Tibial nerve (tissue), 4 donors: ENCODE data around the gene TTC28. TPM values are rescaled to one million over a fixed set of nuclear protein-coding genes. Genes with fewer than 3 reads are reported as not detected.
"Not testable (repeated sequence)": the region's sequence is repeated elsewhere in the genome, so short reads cannot be mapped to it uniquely, and the experiment has no call there.

Experiments used
- DNase-seq, 2 donors: peaks; one replicate each; pipeline ENCODE4 v3.0.0-alpha.2; 2019; ENCODE audit warnings: low spot score in 2 of 2
- H3K27ac ChIP-seq, 4 donors: fragments of 200-600 bp; sonication (generic) in 3 of 4; one replicate each; pipeline ENCODE4 v1.5.1; 2017 to 2019; ENCODE audit warnings: mild to moderate bottlenecking in 1 of 4
- H3K27me3 ChIP-seq, 2 donors: fragments of 200-600 bp; sonication (generic) in 1 of 2; one replicate each; pipeline versions ENCODE4 v1.5.1 to v1.6.0; 2017 to 2019
- H3K36me3 ChIP-seq, 3 donors: fragments of 200-600 bp; sonication (generic); one replicate each; pipeline ENCODE4 v1.5.1; 2018 to 2019
- H3K4me1 ChIP-seq, 4 donors: fragments of 200-600 bp; sonication (generic) in 3 of 4; one replicate each; pipeline ENCODE4 v1.5.1; 2017 to 2019
- H3K4me3 ChIP-seq, 4 donors: fragments of 200-600 bp; sonication (generic) in 3 of 4; one replicate each; pipeline ENCODE4 v1.5.1; 2017 to 2019; ENCODE audit warnings: mild to moderate bottlenecking in 1 of 4, moderate library complexity in 1 of 4
- H3K9me3 ChIP-seq, 4 donors: fragments of 200-600 bp; sonication (generic) in 3 of 4; one replicate each; pipeline ENCODE4 v1.5.1; 2017 to 2019
- CTCF ChIP-seq, 5 experiments: fragments of 200-600 bp in 3 of 5; fragments of 450-650 bp in 2 of 5; sonication (generic) in 3 of 5; IDR thresholded peaks; one replicate each; pipeline ENCODE4 v1.5.1; 2016 to 2019; ENCODE audit warnings: antibody characterized with exemption in 5 of 5, mild to moderate bottlenecking in 3 of 5, moderate library complexity in 2 of 5
- EP300 ChIP-seq, 2 donors: sonication (generic); formaldehyde crosslinking; IDR thresholded peaks; one replicate each; pipeline ENCODE4 v1.6.1; 2017; ENCODE audit warnings: antibody characterized with exemption in 2 of 2, mild to moderate bottlenecking in 1 of 2
- POLR2A ChIP-seq, 2 donors: fragments of 450-650 bp; IDR thresholded peaks; one replicate each; pipeline ENCODE4 v1.6.1; 2017; ENCODE audit warnings: antibody characterized with exemption in 2 of 2, mild to moderate bottlenecking in 2 of 2, moderate library complexity in 2 of 2
- WGBS, 2 donors: methylation state at CpG; one replicate each; pipeline ENCODE4 v1.1.5; 2018; 5-methylcytosine and 5-hydroxymethylcytosine counted together
- total RNA-seq, 4 donors: library from RNA; depleted of rRNA; stranded (reverse); fragments of >200 nt; gene quantifications; one replicate each; pipeline ENCODE4 v1.1.0, GENCODE V29; 2016

The TTC28 gene
- total RNA-seq, 4 donors from 2014 or later = 83.9 to 177 (median 128) TPM

GRCh38 chr22:28506150-28506535 lies 173.5 kb downstream of the TTC28 start:
- no peak overlapping the region for H3K27ac ChIP-seq
- H3K27me3 ChIP-seq = no peaks in the 10 kb centered on the region
- DNase-seq = no peak
- WGBS, 2 donors = 73 to 86% methylated on average over 7 to 9 of the region's 9 CpGs
- H3K4me1 ChIP-seq = no peaks in the 10 kb centered on the region
- H3K4me3 ChIP-seq = no peak overlapping the region
- TF ChIP-seq CTCF (IDR thresholded peaks at IDR 0.05) (no peak), POLR2A (IDR thresholded peaks at IDR 0.05) (no peak), EP300 (IDR thresholded peaks at IDR 0.05) (no peak)
- no peaks in the 10 kb centered on the region for H3K36me3 ChIP-seq
- peaks cover 0 to 34% (median 4%) of the 10 kb centered on the region in 4 donors for H3K9me3 ChIP-seq

GRCh38 chr22:28505416-28506149 lies 174.1 kb downstream of the TTC28 start:
- Histone ChIP-seq H3K4me3 (no peak overlapping the region), H3K4me1 (no peaks in the 10 kb centered on the region), H3K9me3 (peaks cover 0 to 28% (median 3%) of the 10 kb centered on the region in 4 donors), H3K36me3 (no peaks in the 10 kb centered on the region), H3K27me3 (no peaks in the 10 kb centered on the region), H3K27ac (no peak overlapping the region)
- no peak for DNase-seq
- TF ChIP-seq CTCF (IDR thresholded peaks at IDR 0.05) = no peak
- no peak for TF ChIP-seq POLR2A (IDR thresholded peaks at IDR 0.05)
- TF ChIP-seq EP300 (IDR thresholded peaks at IDR 0.05) = no peak
- 79 to 80% methylated on average over 14 to 15 of the region's 15 CpGs for WGBS, 2 donors

- Histone ChIP-seq H3K27ac (no peak overlapping the region), H3K27me3 (no peaks in the 10 kb centered on the region), H3K4me3 (no peak overlapping the region), H3K36me3 (no peaks in the 10 kb centered on the region), H3K9me3 (no peaks in the 10 kb centered on the region), H3K4me1 (no peaks in the 10 kb centered on the region)
- WGBS, 2 donors = 83 to 93% methylated on average over 1 of the region's 1 CpG
- no peak for DNase-seq
- no peak for TF ChIP-seq POLR2A (IDR thresholded peaks at IDR 0.05)
- TF ChIP-seq CTCF (IDR thresholded peaks at IDR 0.05) = no peak
- no peak for TF ChIP-seq EP300 (IDR thresholded peaks at IDR 0.05)
Measured at GRCh38 chr22:28500006-28500405, 179.6 kb downstream of the TTC28 start.

- Histone ChIP-seq H3K4me3 (no peak overlapping the region), H3K4me1 (no peaks in the 10 kb centered on the region), H3K27me3 (no peaks in the 10 kb centered on the region), H3K27ac (no peak overlapping the region), H3K36me3 (no peaks in the 10 kb centered on the region), H3K9me3 (no peaks in the 10 kb centered on the region)
- TF ChIP-seq POLR2A (IDR thresholded peaks at IDR 0.05) = no peak
- no peak for DNase-seq
- WGBS, 2 donors = 86 to 87% methylated on average over 4 of the region's 4 CpGs
Measured at GRCh38 chr22:28498044-28498443, 181.6 kb downstream of the TTC28 start.

GRCh38 chr22:28497188-28497587 lies 182.5 kb downstream of the TTC28 start:
- no peaks in the 10 kb centered on the region for H3K27me3 ChIP-seq
- H3K4me1 ChIP-seq = no peaks in the 10 kb centered on the region
- H3K9me3 ChIP-seq = no peaks in the 10 kb centered on the region
- H3K27ac ChIP-seq = no peak overlapping the region
- no peak overlapping the region for H3K4me3 ChIP-seq
- no peak for DNase-seq
- no peaks in the 10 kb centered on the region for H3K36me3 ChIP-seq
- WGBS, 2 donors = 73 to 78% methylated on average over 2 of the region's 2 CpGs
- TF ChIP-seq EP300 (IDR thresholded peaks at IDR 0.05) (no peak), CTCF (IDR thresholded peaks at IDR 0.05) (no peak), POLR2A (IDR thresholded peaks at IDR 0.05) (no peak)

GRCh38 chr22:28491289-28491688 lies 188.4 kb downstream of the TTC28 start:
- H3K4me1 ChIP-seq, H3K27ac ChIP-seq, DNase-seq, H3K27me3 ChIP-seq, H3K36me3 ChIP-seq, H3K9me3 ChIP-seq, H3K4me3 ChIP-seq: not testable (repeated sequence)
- 100% methylated on average over 1 to 2 of the region's 2 CpGs for WGBS, 2 donors
